DND-41 (cell line): ENCODE data around the gene CELF5.

ENCODE experiments used
- EZH2 ChIP-seq: IDR thresholded peaks from 3 replicates; pipeline ENCODE4 v1.6.1; 2012; ENCODE audit warnings: borderline replicate concordance, low read depth, mild to moderate bottlenecking, moderate library complexity, low read length, inconsistent platforms; ENCODE audit not compliant: severe bottlenecking
- TF ChIP-seq, protein P1 (sequence below): IDR thresholded peaks from 2 replicates; pipeline ENCODE4 v1.5.1; 2012; ENCODE audit warnings: borderline replicate concordance, low read length, moderate library complexity, mild to moderate bottlenecking; ENCODE audit not compliant: poor library complexity, severe bottlenecking; ENCODE audit errors: extremely low read depth

GRCh38 chr19:3274245-3274941 is 49.9 kb downstream of the CELF5 start:
- no peak for TF ChIP-seq EZH2
- TF ChIP-seq, protein P1, sequence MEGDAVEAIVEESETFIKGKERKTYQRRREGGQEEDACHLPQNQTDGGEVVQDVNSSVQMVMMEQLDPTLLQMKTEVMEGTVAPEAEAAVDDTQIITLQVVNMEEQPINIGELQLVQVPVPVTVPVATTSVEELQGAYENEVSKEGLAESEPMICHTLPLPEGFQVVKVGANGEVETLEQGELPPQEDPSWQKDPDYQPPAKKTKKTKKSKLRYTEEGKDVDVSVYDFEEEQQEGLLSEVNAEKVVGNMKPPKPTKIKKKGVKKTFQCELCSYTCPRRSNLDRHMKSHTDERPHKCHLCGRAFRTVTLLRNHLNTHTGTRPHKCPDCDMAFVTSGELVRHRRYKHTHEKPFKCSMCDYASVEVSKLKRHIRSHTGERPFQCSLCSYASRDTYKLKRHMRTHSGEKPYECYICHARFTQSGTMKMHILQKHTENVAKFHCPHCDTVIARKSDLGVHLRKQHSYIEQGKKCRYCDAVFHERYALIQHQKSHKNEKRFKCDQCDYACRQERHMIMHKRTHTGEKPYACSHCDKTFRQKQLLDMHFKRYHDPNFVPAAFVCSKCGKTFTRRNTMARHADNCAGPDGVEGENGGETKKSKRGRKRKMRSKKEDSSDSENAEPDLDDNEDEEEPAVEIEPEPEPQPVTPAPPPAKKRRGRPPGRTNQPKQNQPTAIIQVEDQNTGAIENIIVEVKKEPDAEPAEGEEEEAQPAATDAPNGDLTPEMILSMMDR = no peak
